Endometrial microvascular endothelial cells (primary cell): ENCODE results near the gene PIP5K1B. TPM values are rescaled to one million over a fixed set of nuclear protein-coding genes. Genes with fewer than 3 reads are reported as not detected.

ENCODE experiments used
- in situ Hi-C: cut with HindIII; loops from 2 replicates; pipeline ENCODE4 v1.10.0; 2017; ENCODE audit warnings: low sequenced_read_pairs, low pct_unique_long_range_greater_than_20kb; ENCODE audit errors: inconsistent ontology term
- total RNA-seq: library from RNA; depleted of rRNA; stranded (reverse); fragments of >200 nt; gene quantifications from one replicate; pipeline ENCODE4 v1.2.3, GENCODE V29; 2015; ENCODE audit errors: inconsistent ontology term

The PIP5K1B gene
- total RNA-seq, 1 donor from 2014 or later: not detected

DNA sequence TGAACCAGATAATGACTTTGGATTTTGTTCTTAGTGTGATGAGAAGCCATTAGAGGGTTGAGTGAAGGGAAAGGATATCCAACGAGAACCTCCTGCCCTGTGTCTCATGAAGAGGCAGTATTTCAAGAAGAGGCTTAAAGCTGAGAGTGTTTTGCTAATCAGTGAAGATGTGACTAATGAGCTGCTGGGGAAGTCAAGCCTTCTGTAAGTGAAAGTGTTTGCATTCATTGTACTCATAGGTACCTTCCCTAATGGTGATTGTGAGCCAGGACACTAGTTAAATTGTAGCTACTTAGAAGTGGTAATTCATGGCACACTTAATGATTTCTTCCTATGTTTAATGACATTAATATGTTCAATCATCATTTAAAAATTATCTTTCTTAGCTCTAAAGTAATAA, 23.7 kb downstream of the PIP5K1B start:
- in situ Hi-C loops: no loop called here

DNA sequence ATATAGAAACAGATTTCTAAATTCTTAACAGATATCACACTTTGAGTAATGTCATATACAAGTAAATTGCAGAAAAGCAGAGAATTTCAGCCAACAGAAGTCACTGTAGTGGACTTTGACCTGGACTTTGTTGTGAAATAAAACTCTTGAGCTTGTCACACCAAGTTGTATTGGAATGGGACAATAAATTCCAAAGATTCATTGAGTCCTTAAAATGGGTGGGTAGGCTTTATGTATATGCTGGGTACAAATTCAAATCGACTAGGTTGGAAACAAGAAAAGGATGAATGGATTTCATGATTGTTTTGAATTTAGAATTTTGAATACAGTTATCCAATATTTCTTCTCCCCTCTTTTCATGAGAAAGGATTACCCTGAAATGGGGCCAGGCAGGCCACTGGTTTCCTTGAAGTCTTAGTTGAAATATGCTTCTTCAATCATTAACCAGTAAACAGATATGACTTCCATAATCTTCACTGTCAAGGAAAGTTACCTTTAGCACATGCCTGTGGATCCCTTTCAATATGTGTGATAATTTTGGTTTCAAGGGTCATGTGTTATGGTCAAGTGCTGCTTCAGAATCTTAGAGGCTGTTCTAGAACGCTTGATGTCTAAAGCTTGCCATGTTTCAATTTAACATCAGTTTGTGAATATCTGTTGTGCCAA, 25.7 kb downstream of the PIP5K1B start:
- in situ Hi-C loops: no loop called here

DNA sequence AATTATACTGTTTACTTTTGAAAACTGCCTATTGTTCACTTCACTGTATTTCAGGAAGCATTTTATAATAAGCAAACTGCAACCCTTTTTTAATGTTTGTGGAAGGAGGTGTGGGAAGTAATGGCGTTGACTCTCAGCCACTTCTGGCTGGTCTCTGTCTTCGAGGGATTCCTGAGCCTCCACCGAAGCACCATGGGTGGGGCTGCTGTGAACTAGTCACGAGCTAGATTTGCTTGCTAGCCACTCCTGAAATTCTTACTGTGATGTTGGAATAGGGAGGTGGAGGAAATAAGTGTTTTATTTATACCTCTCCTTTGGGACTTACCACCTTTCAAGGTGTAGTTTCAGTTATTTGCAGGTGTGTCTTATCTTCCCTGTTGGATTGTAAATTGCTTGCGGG, 26.8 kb downstream of the PIP5K1B start:
- in situ Hi-C loops: no loop called here

DNA sequence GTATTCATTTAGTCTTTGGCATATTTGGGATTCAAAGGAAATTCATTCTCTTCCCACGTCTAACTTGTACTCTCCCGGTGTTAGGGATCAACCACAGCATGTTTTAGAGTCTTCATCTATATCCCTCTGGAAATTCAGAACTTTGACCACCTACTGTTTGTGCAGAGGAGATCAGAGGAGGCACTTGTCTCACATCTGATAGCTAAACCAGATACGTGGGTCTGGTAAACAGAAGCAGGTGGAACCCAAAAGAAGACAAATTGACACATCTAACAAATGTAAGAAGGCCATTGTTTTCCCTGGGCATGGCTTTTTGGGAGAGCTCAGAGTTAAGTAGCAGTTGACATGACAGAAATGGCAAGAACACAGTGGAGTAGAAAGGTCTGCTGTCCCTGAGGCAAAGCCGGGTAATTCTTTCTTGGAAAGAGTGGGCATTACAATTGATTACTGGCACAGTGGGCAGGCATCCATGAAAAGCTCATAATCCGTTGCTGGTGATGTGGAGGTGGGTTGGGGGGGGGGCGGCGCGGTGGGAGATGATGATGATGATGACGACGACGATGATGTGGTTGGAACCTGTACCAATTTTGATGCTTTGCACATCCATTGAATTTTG, 27.5 kb downstream of the PIP5K1B start:
- in situ Hi-C loops: no loop called here

DNA sequence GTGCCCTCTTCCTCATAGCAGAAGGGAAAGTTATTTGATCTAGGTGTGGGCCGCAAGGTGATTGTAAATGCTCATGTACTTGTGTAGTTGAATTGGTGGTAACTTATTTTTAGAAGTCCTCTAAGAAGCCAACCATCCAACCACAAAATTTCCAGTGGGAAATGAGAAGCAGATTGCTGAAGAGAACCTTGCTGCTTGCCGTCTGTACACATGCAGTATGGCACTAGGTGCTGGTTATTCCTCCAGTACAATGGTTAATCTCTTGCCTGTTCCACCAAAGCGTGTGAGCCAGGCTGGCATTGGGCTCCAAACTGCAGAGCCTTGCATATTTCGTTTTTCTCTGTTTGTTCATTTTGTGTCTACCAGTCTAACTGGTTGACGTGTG, 28.0 kb downstream of the PIP5K1B start:
- in situ Hi-C loops: no loop called here

DNA sequence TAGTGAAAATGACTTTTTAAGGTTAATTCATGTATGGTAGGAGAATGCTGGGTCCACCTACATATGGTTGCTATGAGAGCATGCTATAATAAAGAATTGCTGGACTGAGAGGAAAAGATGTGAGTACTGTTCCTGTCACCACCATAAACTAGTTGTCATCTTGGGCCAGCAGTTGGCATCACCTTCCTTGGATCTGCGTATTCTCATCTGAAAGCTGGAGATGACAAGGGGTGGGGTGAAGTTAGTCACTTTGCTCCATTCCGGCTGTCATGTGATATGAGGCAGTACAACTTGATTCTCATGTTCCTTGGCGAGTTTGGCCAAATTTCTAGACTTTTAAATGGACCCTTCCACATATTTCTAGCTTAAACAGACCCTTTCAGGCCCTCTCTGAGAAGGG, 33.3 kb downstream of the PIP5K1B start:
- in situ Hi-C loops: no loop called here

DNA sequence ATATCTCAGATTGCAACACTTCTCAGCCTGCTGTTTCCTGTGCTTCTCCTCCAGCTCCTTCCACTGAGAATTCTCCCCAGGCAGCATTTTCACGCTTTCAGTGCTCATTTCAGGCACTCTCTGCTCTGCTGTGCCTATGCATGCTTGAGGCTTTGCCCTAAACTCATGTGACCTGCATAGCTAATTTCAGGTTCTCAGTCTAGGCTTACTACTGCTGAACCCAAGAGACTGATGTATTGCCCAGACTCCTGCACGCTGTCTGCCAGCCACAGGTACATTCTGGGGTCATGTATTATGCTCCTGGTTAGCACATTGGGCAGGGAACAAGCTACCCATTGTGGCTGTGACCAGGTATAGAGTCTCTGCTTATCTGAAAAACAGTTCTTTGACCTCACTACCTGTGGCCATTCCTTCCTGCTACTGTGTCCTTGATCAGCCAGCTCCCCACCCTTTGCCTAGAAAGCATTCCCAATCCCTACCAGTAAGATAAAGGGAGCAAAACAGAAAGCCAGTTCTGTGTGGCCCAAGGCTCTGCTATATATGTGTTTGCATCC, 34.7 kb downstream of the PIP5K1B start:
- in situ Hi-C loops: no loop called here

DNA sequence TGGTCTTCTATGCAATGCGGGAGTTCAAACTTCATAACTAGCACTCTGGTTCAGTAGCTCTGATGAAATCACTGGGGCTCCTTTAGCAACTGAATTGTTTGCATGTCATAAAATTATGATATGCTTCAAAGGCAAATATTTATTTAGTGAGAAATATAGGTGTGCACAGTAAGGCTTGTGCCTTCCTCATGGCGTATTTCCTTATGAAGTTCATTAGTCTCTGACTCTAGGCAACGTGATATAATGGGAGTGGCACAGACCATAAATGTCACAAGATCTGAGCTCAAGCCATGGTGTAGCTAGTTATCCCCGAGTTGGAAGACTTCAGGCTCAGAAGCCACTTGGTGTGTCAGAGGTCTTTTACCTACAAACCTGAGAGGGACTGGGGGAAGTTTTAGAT, 35.5 kb downstream of the PIP5K1B start:
- in situ Hi-C loops: no loop called here

DNA sequence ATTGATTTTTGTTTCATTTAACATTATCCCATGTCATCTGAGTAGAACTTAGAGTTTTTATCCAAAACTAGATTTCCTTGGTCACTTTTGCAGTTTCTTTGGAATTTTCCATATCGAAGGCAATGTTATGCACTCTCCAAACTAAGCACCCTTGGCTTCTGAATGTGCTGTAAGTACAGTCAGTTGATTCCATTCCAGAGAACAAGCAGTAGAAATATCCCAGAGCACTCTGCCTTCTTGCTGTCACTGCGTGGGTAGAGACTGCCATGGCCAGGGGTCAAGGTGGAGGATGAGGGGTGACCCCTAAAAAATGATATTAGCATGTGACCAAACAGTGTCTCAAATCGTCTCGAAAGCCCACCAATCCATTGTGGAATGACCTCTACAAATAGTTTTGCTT, 36.2 kb downstream of the PIP5K1B start:
- in situ Hi-C loops: no loop called here

DNA sequence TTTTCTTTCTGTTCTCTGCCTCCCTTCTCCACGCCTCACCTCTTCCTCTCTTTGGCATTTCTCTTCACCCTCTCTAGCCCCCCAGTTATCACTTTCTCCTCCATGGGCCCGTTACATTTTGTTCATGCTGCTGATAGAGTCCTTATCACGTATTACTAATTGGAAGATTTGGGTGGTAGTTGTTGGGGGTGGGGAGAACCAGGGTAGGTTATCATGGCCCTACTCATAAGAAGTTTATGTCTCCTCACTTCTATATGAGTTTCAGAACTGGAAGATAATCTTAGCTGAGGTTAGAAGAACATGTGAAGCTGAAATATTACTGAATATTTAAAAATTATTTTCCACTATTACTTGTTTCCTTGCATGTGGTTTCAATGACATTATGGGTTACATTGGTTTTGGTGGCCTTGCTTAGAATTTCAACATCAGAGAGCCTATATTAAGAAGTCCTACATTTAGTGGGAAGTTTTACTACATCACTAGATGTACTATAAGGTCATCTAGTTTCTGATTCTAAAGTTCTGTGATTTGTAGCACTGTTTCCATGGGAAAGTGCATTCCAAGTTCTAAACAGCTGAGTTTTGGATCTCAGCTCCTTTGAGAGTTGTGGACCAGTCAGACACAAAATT, 36.8 kb downstream of the PIP5K1B start:
- in situ Hi-C loops: no loop called here

DNA sequence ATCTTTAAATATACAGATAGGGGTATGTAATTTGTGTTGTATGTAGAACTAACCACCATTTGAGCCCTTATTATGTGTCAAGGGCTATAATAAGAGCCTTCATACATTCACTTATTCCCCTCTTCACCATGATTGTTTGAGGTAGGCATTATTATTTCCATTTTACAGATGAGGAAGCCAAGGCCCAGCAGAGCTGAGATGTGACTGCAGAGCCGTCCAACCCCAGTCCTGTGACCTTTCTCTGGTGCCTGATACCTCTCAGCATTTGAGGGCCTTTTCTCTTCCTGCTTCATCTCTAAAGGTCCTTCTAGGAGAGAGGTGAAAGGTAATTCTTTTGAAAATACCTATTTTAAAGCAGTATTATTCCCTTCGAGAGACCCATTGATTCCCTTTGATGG, 37.3 kb downstream of the PIP5K1B start:
- in situ Hi-C loops: no loop called here

DNA sequence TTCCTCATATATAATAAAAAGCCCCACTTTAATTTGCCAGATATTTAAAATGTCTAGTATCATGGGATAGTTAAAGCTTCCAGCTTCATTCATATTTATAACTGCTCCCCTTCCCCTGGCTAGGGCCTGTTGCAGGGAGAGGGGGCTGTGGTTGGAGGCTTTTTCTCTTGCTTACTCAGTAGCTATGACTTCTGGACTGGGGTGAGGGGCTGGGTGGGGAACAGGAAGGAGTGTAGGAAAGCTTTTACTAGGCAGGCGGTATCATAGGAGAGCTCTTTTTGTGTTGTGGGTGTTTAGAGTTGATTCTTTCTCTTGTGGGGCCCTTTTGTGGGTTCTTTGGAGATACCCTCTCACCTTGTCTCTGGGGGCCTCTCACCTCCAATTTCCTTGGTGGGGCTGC, 39.4 kb downstream of the PIP5K1B start:
- in situ Hi-C loops: no loop called here

DNA sequence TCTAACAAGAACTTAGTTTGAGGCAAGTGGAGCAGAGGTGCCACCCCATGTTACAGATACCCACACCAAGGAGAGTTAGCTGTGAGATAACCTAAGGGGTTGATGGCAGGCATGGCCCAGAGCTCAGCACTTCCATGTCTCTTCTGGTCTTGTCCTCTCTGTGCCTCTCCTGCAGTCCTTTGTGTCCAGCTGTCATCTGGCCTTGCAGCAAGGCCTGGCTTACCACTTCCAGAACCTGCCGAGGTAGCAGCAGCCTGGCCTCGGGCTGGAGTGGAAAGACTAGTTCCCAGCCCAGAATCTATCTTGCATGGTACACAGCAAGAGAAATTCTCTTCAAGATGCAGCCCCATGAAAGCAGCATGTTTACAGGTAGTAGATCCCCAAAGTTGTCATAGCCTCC, 41.5 kb downstream of the PIP5K1B start:
- in situ Hi-C loops: no loop called here

DNA sequence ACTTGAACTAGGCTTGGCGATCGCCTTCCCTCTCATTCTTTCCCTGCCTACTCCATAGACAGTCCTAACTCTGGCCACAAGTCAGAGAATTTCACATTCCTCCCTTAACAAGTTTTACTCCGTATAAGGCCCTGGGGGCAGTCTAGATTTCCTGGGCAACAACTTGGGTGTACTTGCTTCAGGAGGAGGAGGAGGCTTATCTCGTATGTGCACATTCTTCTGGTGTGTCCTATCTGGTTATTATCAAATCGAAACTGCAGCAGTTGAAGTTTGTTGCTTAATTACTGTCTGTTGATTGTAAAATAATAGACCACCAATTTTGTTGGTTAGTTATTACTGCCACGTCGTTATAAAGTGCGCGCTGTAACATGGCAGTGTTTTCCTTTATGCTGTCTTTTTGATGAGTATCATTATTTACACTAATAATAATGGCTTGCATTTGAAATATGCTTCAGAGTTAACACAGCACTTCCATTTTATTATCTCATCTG, 42.0 kb downstream of the PIP5K1B start:
- in situ Hi-C loops: no loop called here

DNA sequence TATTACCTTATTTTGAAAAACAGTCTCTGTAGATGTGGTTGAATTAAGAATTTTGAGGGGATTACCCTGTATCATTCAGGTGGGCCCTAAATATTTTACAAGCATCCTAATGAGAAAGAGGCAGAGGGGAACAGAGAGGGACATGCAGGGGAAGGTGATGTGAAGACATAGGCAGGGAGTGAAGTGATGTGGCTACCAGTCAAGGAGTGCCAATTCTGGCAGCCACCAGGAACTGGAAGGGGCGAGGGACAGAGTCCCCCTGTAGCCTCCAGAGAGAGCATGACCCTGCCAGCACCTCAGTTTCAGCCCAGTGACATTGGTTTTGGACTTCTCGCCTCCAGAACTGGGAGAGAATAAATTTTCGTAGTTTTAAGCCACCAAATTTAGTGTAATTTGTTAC, 44.1 kb downstream of the PIP5K1B start:
- in situ Hi-C loops: no loop called here

DNA sequence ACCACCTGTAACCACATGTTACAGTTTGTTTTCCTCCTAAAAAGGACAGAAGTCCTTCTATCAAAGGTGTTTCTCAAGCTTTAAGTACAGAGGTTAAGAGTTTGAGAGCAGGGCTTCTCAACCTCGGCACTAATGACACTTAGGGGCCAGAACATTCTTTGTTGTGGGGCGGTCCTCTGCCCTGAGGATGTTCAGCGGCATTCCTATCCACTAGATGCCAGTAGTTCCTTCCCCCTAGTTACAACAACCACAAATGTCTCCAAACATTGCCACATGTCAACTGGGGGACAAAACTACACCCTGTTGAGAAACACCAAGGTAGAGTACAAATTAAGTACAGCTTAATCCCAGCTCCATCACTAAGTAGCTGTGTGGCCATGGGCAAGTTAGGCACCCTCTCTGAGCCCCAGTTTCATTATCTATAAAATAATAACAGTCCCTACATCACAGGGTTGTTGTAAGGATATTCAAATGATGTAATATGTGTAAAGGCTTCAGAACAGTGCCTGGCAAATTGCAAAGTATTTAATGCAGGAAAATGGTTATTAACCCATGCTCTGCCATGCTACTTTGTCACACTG, 44.6 kb downstream of the PIP5K1B start:
- in situ Hi-C loops: no loop called here

DNA sequence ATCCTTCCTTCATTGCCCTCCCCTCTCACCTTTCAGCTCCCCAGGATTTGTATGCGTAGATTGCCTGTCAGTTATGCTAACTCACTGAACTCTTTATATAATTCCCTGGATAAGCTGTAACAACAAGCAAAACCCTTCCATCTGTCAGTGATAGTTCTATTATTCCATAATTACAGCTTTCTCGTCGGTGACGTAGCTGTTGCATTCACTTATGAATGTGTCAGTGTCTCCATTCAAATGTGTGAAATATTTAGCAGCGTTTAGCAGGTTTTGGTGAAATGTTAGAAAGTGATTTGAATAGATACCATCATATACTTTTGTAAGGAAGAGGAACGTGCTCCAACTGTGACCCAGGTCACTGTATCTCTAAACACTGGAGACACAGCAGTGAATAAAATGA, 45.2 kb downstream of the PIP5K1B start:
- in situ Hi-C loops: no loop called here

DNA sequence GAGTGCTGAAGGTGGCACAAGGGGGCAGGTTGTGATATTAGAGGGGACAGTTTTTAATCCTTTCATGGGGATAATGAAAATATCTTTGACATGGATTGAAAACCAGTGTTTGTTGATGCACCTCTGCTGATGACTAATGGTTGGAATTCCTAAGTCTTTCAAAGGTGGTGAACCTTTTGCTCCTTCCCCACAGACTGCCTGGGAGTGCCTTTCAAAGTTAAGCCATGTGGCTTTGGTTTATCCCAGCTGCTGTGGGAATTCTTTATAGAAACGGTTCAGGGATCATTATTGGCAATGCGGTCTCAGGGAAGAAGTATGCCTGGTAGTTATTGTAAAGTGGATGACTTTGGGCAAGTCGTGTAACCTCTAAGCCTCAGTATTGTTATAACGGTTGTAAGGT, 45.7 kb downstream of the PIP5K1B start:
- in situ Hi-C loops: no loop called here

DNA sequence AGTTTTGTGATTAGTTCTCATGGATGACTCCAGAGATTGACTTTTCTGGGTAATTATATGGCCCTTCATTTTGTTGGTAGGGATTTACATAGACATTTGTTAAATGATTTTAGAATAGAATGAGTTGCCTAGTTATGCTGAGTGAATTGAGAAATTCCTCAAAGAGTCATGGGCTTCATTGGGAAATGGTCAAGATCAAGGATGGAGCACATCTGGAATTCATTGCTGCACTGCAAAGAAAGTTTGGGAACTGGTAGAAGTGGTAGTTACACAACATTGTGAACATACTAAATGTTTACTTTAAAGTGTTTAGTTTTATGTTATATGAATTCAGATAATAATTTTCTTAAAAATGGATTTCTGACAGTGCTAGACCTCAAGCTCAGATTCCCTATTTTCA, 46.5 kb downstream of the PIP5K1B start:
- in situ Hi-C loops: no loop called here

DNA sequence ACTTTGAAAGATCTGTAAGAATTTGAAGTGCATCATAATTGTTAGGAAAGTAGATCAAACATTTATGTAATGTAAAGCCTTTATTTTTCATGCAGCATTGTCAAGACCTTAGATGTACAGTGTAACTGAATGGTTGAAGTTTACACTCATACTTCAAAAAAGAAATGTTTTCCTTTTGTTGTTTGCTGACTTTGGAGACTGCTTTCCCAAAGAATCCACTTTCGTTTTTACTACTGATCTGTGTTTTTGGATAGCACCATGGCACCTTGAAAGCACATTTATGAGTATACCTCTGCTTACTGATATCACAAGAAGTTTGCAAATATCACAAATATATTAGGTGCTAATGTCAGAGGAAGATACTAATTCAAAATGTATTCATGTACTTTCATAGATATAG, 50.0 kb downstream of the PIP5K1B start:
- in situ Hi-C loops: no loop called here
